ENCODE data around the gene ITFG2.

Gene ITFG2

DNA sequence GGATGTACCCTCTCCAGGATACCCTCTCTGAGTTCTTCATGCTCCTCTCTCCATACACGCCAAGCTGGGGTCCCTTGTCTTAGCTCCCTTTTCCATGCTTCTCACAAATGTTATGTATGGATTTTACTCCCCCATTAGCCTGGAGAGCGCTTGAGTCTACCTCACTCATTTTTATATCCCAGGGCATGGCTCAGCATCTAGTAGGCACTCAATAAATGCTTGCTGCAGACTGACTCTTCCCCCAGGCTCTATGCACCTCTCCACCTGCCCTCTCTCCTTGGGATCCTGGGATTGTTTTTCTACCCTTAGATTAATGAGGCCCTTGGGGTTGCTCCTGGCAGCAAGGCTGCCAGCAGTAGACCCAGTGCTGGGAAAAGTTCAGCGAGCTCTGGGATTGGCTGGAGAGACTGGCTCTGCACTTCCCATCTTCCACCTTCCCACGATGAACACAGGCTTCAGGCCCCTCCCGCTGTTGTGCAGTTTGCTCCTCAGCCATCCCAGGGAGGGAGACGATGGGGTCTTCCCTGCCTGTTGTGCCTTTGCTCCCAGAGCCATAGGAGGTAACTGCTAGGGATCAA is 20.2 kb downstream of the ITFG2 start:
- DNase-seq (ENCODE audit: low read depth) = no peak

DNA sequence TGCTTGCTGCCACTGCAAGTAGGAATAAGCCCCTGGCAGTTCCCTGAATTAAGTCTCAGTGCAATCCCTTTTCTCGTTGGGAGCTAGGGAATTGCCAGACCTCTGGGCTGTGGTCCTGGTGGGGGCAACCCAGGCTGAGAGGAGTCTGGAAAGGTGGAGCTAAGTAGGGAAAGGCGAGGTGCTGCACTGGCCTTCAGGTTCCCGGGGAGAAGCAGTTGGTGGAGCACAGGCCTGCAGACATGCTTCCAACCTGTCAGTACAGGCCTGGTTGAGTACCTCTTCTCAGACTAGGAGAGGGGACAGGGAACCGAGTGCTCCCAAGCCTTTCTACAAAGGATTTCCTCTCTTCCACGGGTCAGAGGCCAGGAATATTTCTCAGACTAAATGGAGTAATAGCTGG is 20.9 kb downstream of the ITFG2 start:
- no peak for DNase-seq (ENCODE audit: low read depth)

- DNase-seq (ENCODE audit: low read depth) = no peak
These were observed 21.3 kb downstream of the ITFG2 start for GRCh38 chr12:2833810-2834209.

GRCh38 chr12:2834581-2835491 is 22.4 kb downstream of the ITFG2 start, which contains the start of gene NRIP2:
TSS of gene NRIP2 (minus strand) at chr12:2835035. CDS start at chr12:2834983, 52 bp downstream.
- no peak for DNase-seq (ENCODE audit: low read depth)

- no peak for DNase-seq (ENCODE audit: low read depth)
These were observed 23.4 kb downstream of the ITFG2 start for GRCh38 chr12:2835691-2836403.

DNA sequence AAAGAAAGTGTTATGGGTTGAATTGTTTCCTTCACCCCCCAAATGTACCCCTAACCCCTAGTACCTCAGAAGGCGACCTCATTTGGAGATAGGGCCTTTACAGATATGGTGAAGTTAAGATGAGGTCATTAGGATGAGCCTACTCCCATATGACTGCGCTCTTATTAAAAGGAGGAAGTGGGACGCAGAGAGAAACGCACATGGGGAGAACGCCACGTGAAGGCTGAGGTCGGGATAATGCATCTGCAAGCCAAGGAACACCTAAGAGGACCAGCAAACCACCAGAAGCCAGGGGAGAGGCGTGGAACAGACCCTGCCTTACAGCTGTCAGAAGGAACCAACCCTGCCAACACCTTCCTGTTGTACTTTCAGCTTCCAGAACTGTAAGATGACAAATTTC is 24.1 kb downstream of the ITFG2 start:
- no peak for DNase-seq (ENCODE audit: low read depth)

DNA sequence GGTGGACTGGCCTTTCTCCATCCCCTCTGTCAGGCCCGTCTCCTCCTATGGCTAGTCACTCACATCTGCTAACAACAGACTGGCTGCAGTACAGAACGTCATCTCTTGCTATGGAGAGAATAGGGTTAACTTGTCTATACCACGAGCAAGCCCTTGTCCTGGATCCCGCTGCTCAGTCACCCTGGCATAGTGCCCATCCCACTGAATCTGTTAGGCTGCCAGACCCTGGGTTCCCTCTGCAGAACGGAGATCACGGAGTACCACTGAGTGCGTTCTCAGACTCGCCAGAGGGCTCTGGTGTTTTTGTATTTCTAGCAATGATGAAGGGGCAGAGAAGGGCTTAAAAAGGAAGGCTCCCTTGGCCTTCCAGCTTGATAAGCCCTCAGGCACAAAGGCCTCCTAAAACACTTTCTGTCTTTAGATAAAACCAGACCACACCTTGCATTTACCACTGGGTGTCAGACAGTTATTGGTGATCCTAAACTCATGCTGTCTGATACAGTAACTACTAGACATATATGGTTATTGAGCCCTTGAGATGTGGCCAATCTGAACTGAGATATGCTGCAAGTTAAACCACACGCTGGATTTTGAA is 28.7 kb downstream of the ITFG2 start:
- DNase-seq (ENCODE audit: low read depth) = no peak

DNA sequence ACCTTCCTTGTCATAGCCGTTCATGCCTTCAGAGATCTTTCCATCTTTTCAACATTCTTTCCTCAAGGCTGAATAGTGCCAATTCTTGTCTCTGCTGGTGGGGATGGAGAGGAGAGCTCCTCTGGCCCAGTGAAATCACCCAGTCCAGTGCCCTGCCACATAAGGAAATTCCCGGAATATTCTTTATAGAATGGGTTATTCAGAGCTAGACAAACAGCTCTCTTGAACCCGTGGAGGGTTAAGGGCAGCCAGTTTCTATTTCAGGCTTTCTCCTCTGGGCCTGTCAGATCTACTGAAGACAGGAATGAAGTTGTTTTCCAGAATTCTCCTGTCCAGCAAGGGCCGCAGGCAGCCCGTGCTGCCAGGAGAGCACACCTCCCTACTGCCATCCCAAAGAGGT is 30.5 kb downstream of the ITFG2 start:
- no peak for DNase-seq (ENCODE audit: low read depth)

DNA sequence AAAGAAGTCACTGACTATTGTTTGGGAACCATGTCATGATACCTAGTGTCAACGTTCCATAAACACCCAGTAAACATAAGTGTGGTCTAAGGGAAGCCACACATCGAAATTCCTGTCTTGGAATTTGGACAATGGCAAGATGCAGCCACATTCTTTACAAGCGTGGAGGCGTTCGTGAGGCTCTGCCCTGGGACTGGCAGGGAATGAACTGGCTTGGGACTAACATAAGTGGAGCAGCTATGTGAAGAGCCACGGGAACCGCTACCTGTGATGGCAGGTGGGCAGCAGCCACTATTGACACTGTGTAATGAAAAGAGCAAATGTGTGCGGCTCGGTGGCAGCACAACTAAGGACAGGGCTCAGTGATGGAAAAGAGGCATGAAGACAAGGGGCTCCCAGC is 32.3 kb downstream of the ITFG2 start:
- DNase-seq (ENCODE audit: low read depth) = no peak

- no peak for DNase-seq (ENCODE audit: low read depth)
These were observed 32.8 kb downstream of the ITFG2 start for GRCh38 chr12:2845280-2845679.

DNA sequence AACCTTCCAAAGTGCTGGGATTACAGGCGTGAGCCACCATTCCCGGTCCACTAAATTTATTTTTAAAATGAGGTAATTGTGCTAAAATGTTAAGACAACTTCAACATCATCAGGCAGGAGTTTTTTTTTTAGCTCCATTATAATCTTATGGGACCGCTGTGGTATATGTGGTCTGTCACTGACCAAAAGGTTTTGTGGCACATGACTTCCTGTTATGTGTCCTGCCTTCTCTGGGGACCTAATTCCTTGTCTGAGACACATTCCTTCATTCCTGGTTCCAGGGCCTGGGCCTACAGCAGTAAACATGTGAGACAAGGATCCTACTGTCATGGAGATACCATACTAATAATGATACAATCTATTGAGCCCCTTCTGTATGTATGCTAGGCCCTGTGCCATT is 39.5 kb downstream of the ITFG2 start:
- no peak for DNase-seq (ENCODE audit: low read depth)

DNA sequence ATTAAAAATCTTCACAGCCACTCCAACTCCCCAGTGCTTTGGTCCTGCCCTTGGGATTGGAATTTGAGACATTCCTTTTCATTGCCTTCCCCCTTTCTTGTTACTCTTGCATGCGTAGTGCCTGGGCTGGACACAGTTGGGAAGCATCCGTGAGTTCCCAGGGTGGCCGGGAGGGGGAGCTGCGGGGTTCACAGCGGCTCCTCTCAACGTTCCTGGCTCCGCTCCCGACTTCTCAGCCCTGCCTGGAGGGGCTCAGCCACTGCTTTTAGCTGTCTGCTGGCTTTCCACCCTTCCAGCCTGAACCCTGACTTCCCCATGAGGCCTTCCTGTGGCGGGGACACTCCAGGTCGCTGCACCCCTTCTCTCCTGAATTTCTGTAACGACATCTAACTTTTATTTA is 41.2 kb downstream of the ITFG2 start:
- DNase-seq (ENCODE audit: low read depth) = peak; percentile 31

- no peak for DNase-seq (ENCODE audit: low read depth)
These were observed 42.4 kb downstream of the ITFG2 start for GRCh38 chr12:2854669-2855453.

DNA sequence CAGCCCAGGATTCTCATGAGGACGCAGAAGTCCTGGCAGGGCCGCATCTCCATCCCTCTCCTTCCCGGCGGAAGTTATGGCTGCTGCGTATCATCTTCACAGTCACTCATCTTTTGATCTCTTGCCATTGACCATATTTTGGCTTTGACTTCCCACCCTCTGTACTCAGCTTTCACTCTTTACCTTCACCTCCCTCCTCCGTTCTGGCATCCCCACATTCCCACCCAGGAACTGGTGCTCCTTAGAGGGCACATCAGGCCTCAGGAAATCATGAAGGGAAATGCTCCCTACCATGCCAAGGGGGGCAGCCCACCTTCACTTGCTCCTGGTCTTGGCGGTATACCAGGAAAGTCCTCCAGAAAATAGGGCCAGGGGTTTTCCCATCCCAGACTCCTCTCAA is 43.1 kb downstream of the ITFG2 start:
- DNase-seq (ENCODE audit: low read depth) = no peak

DNA sequence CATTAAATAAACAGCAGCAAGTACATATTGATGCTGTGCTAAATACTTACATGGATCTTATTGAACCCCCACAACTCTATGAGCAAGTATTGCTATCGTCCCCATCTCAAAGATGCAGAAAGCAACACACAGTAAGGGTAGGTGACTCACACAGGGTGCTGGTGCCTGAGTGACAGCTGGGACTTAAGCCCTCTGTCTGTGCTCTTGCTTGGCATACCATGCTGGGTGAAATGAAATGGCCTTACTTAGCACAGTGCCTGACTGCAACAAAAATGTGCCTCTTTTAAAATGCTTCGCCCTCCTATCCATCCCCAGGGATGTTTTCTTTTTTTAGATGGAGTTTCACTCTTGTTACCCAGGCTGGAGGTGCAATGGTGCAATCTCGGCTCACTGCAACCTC is 43.6 kb downstream of the ITFG2 start:
- DNase-seq (ENCODE audit: low read depth) = no peak

- DNase-seq (ENCODE audit: low read depth) = no peak
These were observed 44.6 kb downstream of the ITFG2 start, which contains the start of gene TEX52 for GRCh38 chr12:2857021-2857431. TSS of gene TEX52 (minus strand) at chr12:2857039. CDS start at chr12:2857026, 13 bp downstream.

DNA sequence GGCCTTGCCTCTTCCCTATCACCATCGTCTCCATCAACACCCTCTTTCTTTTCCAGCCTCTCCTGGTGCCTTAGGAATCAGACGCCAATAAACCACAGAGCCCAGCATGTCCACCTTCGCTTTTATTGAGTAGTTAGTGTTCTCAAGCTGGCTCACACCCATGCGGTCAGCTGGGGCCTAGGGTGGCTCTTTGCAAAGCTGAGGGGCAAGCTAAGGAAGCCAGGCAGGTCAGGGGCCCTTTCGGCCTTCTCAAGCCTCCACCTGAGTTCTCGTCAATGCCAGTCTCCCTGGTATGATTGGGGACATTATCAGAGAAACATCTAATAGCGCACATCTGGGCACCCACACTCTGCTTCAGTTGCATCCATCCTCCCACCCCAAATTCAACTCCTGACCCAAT is 45.1 kb downstream of the ITFG2 start:
- DNase-seq (ENCODE audit: low read depth) = no peak

DNA sequence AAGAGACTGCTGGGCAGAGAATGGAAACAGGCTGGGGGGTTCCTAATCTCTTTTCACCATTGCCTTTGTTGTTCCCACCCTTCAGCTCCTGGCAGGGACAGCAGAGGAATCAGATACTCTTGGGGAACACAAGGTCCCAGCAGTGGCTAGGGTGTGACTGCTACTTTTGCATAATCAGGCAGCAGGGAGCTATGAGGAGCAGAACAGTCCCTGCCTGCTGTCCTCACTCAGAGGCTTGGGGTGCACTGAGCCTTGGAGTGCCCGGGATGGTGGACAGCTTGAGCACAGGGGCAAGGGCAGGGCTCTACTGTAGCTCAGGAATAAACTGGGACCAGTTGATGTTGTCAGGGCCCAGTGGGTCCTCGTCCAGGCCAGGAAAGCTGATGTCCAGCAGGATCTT is 45.9 kb downstream of the ITFG2 start:
- no peak for DNase-seq (ENCODE audit: low read depth)

- no peak for DNase-seq (ENCODE audit: low read depth)
These were observed 46.5 kb downstream of the ITFG2 start for GRCh38 chr12:2858944-2859421.

- no peak for DNase-seq (ENCODE audit: low read depth)
These were observed 47.7 kb downstream of the ITFG2 start for GRCh38 chr12:2860170-2860569.

GRCh38 chr12:2862876-2863275 is 50.4 kb downstream of the ITFG2 start:
- no peak for DNase-seq (ENCODE audit: low read depth)

Data from activated T-cell treated with anti-CD3 and anti-CD28 coated beads for 1 hour (primary cell).